ENCODE data around the gene USP15. TPM values are rescaled to one million over a fixed set of nuclear protein-coding genes. Genes with fewer than 3 reads are reported as not detected.
"Not testable (repeated sequence)": the region's sequence is repeated elsewhere in the genome, so short reads cannot be mapped to it uniquely, and the experiment has no call there.

Gene USP15
- total and polyA plus RNA-seq, 2 donors (not counting 1 experiment from before 2014, with no cell fraction given): 116 to 182 TPM

- peaks cover 7% of the 10 kb centered on the region for H3K9me3 Mint-ChIP-seq (ENCODE audit: insufficient read depth)
- Histone ChIP-seq H3K9me3 (ENCODE audit: control extremely low read depth in 1 of 3, control insufficient read depth in 2 of 3, insufficient read depth in 1 of 3, low read length in 2 of 3) (peaks cover 0 to 3% (median 3%) of the 10 kb centered on the region in 3 donors), H3K36me3 (replicated peaks in 1 of 2; ENCODE audit: control extremely low read depth in 1 of 2, control insufficient read depth in 1 of 2, extremely low read depth in 1 of 2, insufficient read depth in 2 of 2, low read length in 1 of 2) (peaks cover 4 to 15% of the 10 kb centered on the region in 2 experiments), H3K4me2 (replicated peaks; ENCODE audit: low read depth, low read length, poor library complexity, severe bottlenecking) (no peak overlapping the region), H3K27me3 (replicated peaks in 1 of 4; ENCODE audit: control extremely low read depth in 1 of 4, control insufficient read depth in 3 of 4, insufficient read depth in 4 of 4, low read length in 3 of 4) (no peaks in the 10 kb centered on the region), H2AFZ (ENCODE audit: insufficient read depth, low read depth, low read length, poor library complexity, severe bottlenecking) (no peak overlapping the region), H3K9ac (ENCODE audit: low read length) (no peak overlapping the region), H3K4me3 (ENCODE audit: control extremely low read depth in 1 of 5, extremely low read depth in 1 of 5, insufficient read depth in 1 of 5, low read depth in 2 of 5, low read length in 4 of 5) (no peak overlapping the region), H3K27ac (ENCODE audit: low read length in 2 of 2) (no peak overlapping the region), H3K4me1 (ENCODE audit: control insufficient read depth in 2 of 2, insufficient read depth in 2 of 2, low read length in 2 of 2) (no peaks in the 10 kb centered on the region), H3K79me2 (ENCODE audit: control insufficient read depth, insufficient read depth, low read length) (peaks cover 67% of the 10 kb centered on the region), H4K20me1 (ENCODE audit: control insufficient read depth, insufficient read depth, low read length, poor library complexity, severe bottlenecking) (peaks cover 6% of the 10 kb centered on the region)
- ChIA-PET CTCF (interaction anchor here (0.7 kb wide), 1 partner anchor 35 kb away, joined by 4 read pairs; no protein-coding TSS in a partner anchor), POLR2A (no interaction called here)
- H3K4me1 Mint-ChIP-seq: peaks cover 32% of the 10 kb centered on the region
- no peak for TF ChIP-seq CTCF (IDR thresholded peaks at IDR 0.05)
- TF ChIP-seq EZH2 (IDR thresholded peaks at IDR 0.05; ENCODE audit: borderline replicate concordance, insufficient read depth, low read depth, low read length, poor library complexity, severe bottlenecking): no peak
- intact Hi-C loops (cut with micrococcal nuclease): no loop called here
- H3K27ac Mint-ChIP-seq: no peak overlapping the region
- no peak for ATAC-seq (ENCODE audit: low read depth)
- no peak overlapping the region for H3K4me3 Mint-ChIP-seq
- WGBS (ENCODE audit: insufficient coverage): 86% methylated on average over 3 of the region's 4 CpGs
- DNase-seq: no peak
- no peaks in the 10 kb centered on the region for H3K27me3 Mint-ChIP-seq
Observed at GRCh38 chr12:62335057-62335456, 74.9 kb downstream of the USP15 start.

GRCh38 chr12:62335796-62336195 is 75.6 kb downstream of the USP15 start:
- Mint-ChIP-seq H3K4me3 (no peak overlapping the region), H3K4me1 (peaks cover 37% of the 10 kb centered on the region), H3K27ac (no peak overlapping the region), H3K27me3 (no peaks in the 10 kb centered on the region), H3K9me3 (ENCODE audit: insufficient read depth) (peaks cover 7% of the 10 kb centered on the region)
- no peak for DNase-seq
- no peak overlapping the region for H2AFZ ChIP-seq (ENCODE audit: insufficient read depth, low read depth, low read length, poor library complexity, severe bottlenecking)
- ChIA-PET POLR2A (no interaction called here), CTCF (interaction anchor here (0.7 kb wide), 1 partner anchor 36 kb away, joined by 4 read pairs; no protein-coding TSS in a partner anchor)
- H4K20me1 ChIP-seq (ENCODE audit: control insufficient read depth, insufficient read depth, low read length, poor library complexity, severe bottlenecking): peaks cover 11% of the 10 kb centered on the region
- WGBS (ENCODE audit: insufficient coverage): 100% methylated on average over 1 of the region's 3 CpGs
- intact Hi-C loops (cut with micrococcal nuclease): no loop called here
- no peak for TF ChIP-seq CTCF (IDR thresholded peaks at IDR 0.05)
- no peaks in the 10 kb centered on the region for H3K27me3 ChIP-seq (replicated peaks in 1 of 4; ENCODE audit: control extremely low read depth in 1 of 4, control insufficient read depth in 3 of 4, insufficient read depth in 4 of 4, low read length in 3 of 4)
- no peak overlapping the region for H3K4me3 ChIP-seq (ENCODE audit: control extremely low read depth in 1 of 5, extremely low read depth in 1 of 5, insufficient read depth in 1 of 5, low read depth in 2 of 5, low read length in 4 of 5)
- no peak overlapping the region for H3K4me2 ChIP-seq (replicated peaks; ENCODE audit: low read depth, low read length, poor library complexity, severe bottlenecking)
- peaks cover 0 to 3% (median 3%) of the 10 kb centered on the region in 3 donors for H3K9me3 ChIP-seq (ENCODE audit: control extremely low read depth in 1 of 3, control insufficient read depth in 2 of 3, insufficient read depth in 1 of 3, low read length in 2 of 3)
- peak overlapping the region in 1 of 2 donors; percentile 17 for H3K27ac ChIP-seq (ENCODE audit: low read length in 2 of 2)
- H3K36me3 ChIP-seq (replicated peaks in 1 of 2; ENCODE audit: control extremely low read depth in 1 of 2, control insufficient read depth in 1 of 2, extremely low read depth in 1 of 2, insufficient read depth in 2 of 2, low read length in 1 of 2): peaks cover 5 to 15% of the 10 kb centered on the region in 2 experiments
- ATAC-seq (ENCODE audit: low read depth): no peak
- H3K4me1 ChIP-seq (ENCODE audit: control insufficient read depth in 2 of 2, insufficient read depth in 2 of 2, low read length in 2 of 2): no peaks in the 10 kb centered on the region
- peaks cover 68% of the 10 kb centered on the region for H3K79me2 ChIP-seq (ENCODE audit: control insufficient read depth, insufficient read depth, low read length)
- H3K9ac ChIP-seq (ENCODE audit: low read length): no peak overlapping the region

- intact Hi-C loops (cut with micrococcal nuclease); H3K9ac ChIP-seq (ENCODE audit: low read length); H3K9me3 Mint-ChIP-seq (ENCODE audit: insufficient read depth); POLR2A ChIA-PET; H3K27ac ChIP-seq (ENCODE audit: low read length in 2 of 2); H3K27me3 ChIP-seq (replicated peaks in 1 of 4; ENCODE audit: control extremely low read depth in 1 of 4, control insufficient read depth in 3 of 4, insufficient read depth in 4 of 4, low read length in 3 of 4); DNase-seq; H3K27ac Mint-ChIP-seq; H3K4me3 Mint-ChIP-seq; H3K4me3 ChIP-seq (ENCODE audit: control extremely low read depth in 1 of 5, extremely low read depth in 1 of 5, insufficient read depth in 1 of 5, low read depth in 2 of 5, low read length in 4 of 5); H3K27me3 Mint-ChIP-seq; H3K4me1 ChIP-seq (ENCODE audit: control insufficient read depth in 2 of 2, insufficient read depth in 2 of 2, low read length in 2 of 2); H2AFZ ChIP-seq (ENCODE audit: insufficient read depth, low read depth, low read length, poor library complexity, severe bottlenecking); H3K4me2 ChIP-seq (replicated peaks; ENCODE audit: low read depth, low read length, poor library complexity, severe bottlenecking); H3K9me3 ChIP-seq (ENCODE audit: control extremely low read depth in 1 of 3, control insufficient read depth in 2 of 3, insufficient read depth in 1 of 3, low read length in 2 of 3); CTCF ChIA-PET; ATAC-seq (ENCODE audit: low read depth): not testable (repeated sequence)
- peaks cover 29% of the 10 kb centered on the region for H4K20me1 ChIP-seq (ENCODE audit: control insufficient read depth, insufficient read depth, low read length, poor library complexity, severe bottlenecking)
- H3K79me2 ChIP-seq (ENCODE audit: control insufficient read depth, insufficient read depth, low read length): peaks cover 73% of the 10 kb centered on the region
- H3K4me1 Mint-ChIP-seq: peaks cover 42% of the 10 kb centered on the region
- H3K36me3 ChIP-seq (replicated peaks in 1 of 2; ENCODE audit: control extremely low read depth in 1 of 2, control insufficient read depth in 1 of 2, extremely low read depth in 1 of 2, insufficient read depth in 2 of 2, low read length in 1 of 2): peaks cover 5 to 20% of the 10 kb centered on the region in 2 experiments
Observed at GRCh38 chr12:62337643-62338042, 77.4 kb downstream of the USP15 start.
